AML-193 (cell line): ENCODE results near the gene NMRK1.
A peak's percentile ranks its signal among the peaks of the same experiment; 100 is the strongest.

Experiments
- DNase-seq, 2 experiments: peaks; one replicate each; lab custom pipeline; 2025; lab: John Stamatoyannopoulos, UW

NMRK1 gene

GRCh38 chr9:75087824-75088645, at the start of gene NMRK1, which contains the start of gene OSTF1:
Gene NMRK1, minus strand, starts transcription at chr9:75088155. Its CDS starts 5,040 bp downstream, at chr9:75083115.
Gene OSTF1, plus strand, starts transcription at chr9:75088514. Its CDS starts 179 bp downstream, at chr9:75088693.
- peak; percentile 91 to 93 for DNase-seq

GRCh38 chr9:75134495-75134894, 46.5 kb upstream of the NMRK1 start:
- no peak for DNase-seq

GRCh38 chr9:75133396-75133795, 45.4 kb upstream of the NMRK1 start:
- no peak for DNase-seq

GRCh38 chr9:75132244-75132643, 44.3 kb upstream of the NMRK1 start:
- DNase-seq: peak; percentile 74 to 75

- no peak for DNase-seq
Measured at GRCh38 chr9:75131700-75132099, 43.7 kb upstream of the NMRK1 start.

- no peak for DNase-seq
Measured at GRCh38 chr9:75130621-75131230, 42.8 kb upstream of the NMRK1 start.

- DNase-seq: no peak
Measured at GRCh38 chr9:75130172-75130571, 42.2 kb upstream of the NMRK1 start.

- no peak for DNase-seq
Measured at GRCh38 chr9:75128535-75128934, 40.6 kb upstream of the NMRK1 start.

- DNase-seq: no peak
Measured at GRCh38 chr9:75123696-75124095, 35.7 kb upstream of the NMRK1 start.

- no peak for DNase-seq
Measured at GRCh38 chr9:75121914-75122558, 34.1 kb upstream of the NMRK1 start.

GRCh38 chr9:75120686-75121085, 32.7 kb upstream of the NMRK1 start:
- peak in 1 of 2 experiments; percentile 5 for DNase-seq

- no peak for DNase-seq
Measured at GRCh38 chr9:75117564-75117963, 29.6 kb upstream of the NMRK1 start.

GRCh38 chr9:75116306-75116705, 28.4 kb upstream of the NMRK1 start:
- no peak for DNase-seq

- no peak for DNase-seq
Measured at GRCh38 chr9:75112789-75113188, 24.8 kb upstream of the NMRK1 start.

GRCh38 chr9:75111019-75111622, 23.2 kb upstream of the NMRK1 start:
- peak; percentile 18 to 29 for DNase-seq

- no peak for DNase-seq
Measured at GRCh38 chr9:75109210-75109839, 21.4 kb upstream of the NMRK1 start.

GRCh38 chr9:75108571-75108970, 20.6 kb upstream of the NMRK1 start:
- no peak for DNase-seq

GRCh38 chr9:75106857-75107256, 18.9 kb upstream of the NMRK1 start:
- no peak for DNase-seq

GRCh38 chr9:75105841-75106240, 17.9 kb upstream of the NMRK1 start:
- no peak for DNase-seq

GRCh38 chr9:75105019-75105540, 17.1 kb upstream of the NMRK1 start:
- DNase-seq: no peak

GRCh38 chr9:75104607-75105006, 16.7 kb upstream of the NMRK1 start:
- DNase-seq: no peak
